Astrocyte (in vitro differentiated cells and primary cell): ENCODE results near the gene PMM2. TPM values are rescaled to one million over a fixed set of nuclear protein-coding genes. Genes with fewer than 3 reads are reported as not detected.

Source experiments
- DNase-seq: peaks from one replicate; pipeline ENCODE4 v3.0.0-alpha.2; 2010; ENCODE audit warnings: low read depth
- FAIRE-seq: peaks from 2 replicates; lab custom pipeline; 2011; peaks lifted over from hg19 to GRCh38; lab: Jason Lieb, UNC
- H2AFZ ChIP-seq: 2 replicates; pipeline ENCODE4 v1.6.0; 2012; ENCODE audit warnings: low read depth, low read length, inconsistent platforms
- H3K27ac ChIP-seq: 2 replicates; pipeline ENCODE4 v1.5.1; 2011; ENCODE audit warnings: low read depth, low read length, inconsistent platforms
- H3K27me3 ChIP-seq: 2 replicates; pipeline ENCODE4 v1.6.0; 2011; ENCODE audit warnings: low read length, inconsistent platforms; ENCODE audit not compliant: insufficient read depth
- H3K36me3 ChIP-seq: 2 replicates; pipeline ENCODE4 v1.5.1; 2011; ENCODE audit warnings: low read length, inconsistent platforms; ENCODE audit not compliant: insufficient read depth
- H3K4me1 ChIP-seq: 2 replicates; pipeline ENCODE4 v1.5.1; 2011; ENCODE audit warnings: low read length, inconsistent platforms; ENCODE audit not compliant: insufficient read depth
- H3K4me2 ChIP-seq: 2 replicates; pipeline ENCODE4 v1.6.0; 2012; ENCODE audit warnings: low read length, inconsistent platforms
- H3K4me3 ChIP-seq: 2 replicates; pipeline ENCODE4 v1.5.1; 2011; ENCODE audit warnings: low read depth, mild to moderate bottlenecking, low read length, inconsistent platforms; ENCODE audit not compliant: insufficient read depth
- H3K79me2 ChIP-seq: 2 replicates; pipeline ENCODE4 v1.6.0; 2012; ENCODE audit warnings: mild to moderate bottlenecking, low read length, inconsistent platforms; ENCODE audit not compliant: insufficient read depth
- H3K9ac ChIP-seq: 2 replicates; pipeline ENCODE4 v1.6.0; 2012; ENCODE audit warnings: mild to moderate bottlenecking, low read length, inconsistent platforms
- H3K9me3 ChIP-seq: 2 replicates; pipeline ENCODE4 v1.5.1; 2012; ENCODE audit warnings: low read depth, mild to moderate bottlenecking, low read length, inconsistent platforms; ENCODE audit not compliant: insufficient read depth
- H4K20me1 ChIP-seq: 2 replicates; pipeline ENCODE4 v1.6.0; 2012; ENCODE audit warnings: low read length, inconsistent platforms; ENCODE audit not compliant: insufficient read depth
- H3K27ac Mint-ChIP-seq: one replicate; pipeline ENCODE4 v1.8.0; 2021; ENCODE audit warnings: mild to moderate bottlenecking, mixed read lengths; ENCODE audit not compliant: unreplicated experiment
- H3K27me3 Mint-ChIP-seq: one replicate; pipeline ENCODE4 v1.8.0; 2021; ENCODE audit warnings: low read depth, mixed read lengths; ENCODE audit not compliant: unreplicated experiment
- H3K36me3 Mint-ChIP-seq: one replicate; pipeline ENCODE4 v1.8.0; 2021; ENCODE audit warnings: low read depth, mixed read lengths; ENCODE audit not compliant: unreplicated experiment
- H3K4me1 Mint-ChIP-seq: one replicate; pipeline ENCODE4 v1.8.0; 2021; ENCODE audit warnings: low read depth, mixed read lengths; ENCODE audit not compliant: unreplicated experiment
- H3K4me3 Mint-ChIP-seq: one replicate; pipeline ENCODE4 v1.8.0; 2021; ENCODE audit warnings: mild to moderate bottlenecking, moderate library complexity, mixed read lengths; ENCODE audit not compliant: unreplicated experiment
- H3K9me3 Mint-ChIP-seq: one replicate; pipeline ENCODE4 v1.8.0; 2021; ENCODE audit warnings: mild to moderate bottlenecking, mixed read lengths; ENCODE audit not compliant: unreplicated experiment
- EZH2 ChIP-seq: IDR thresholded peaks from 2 replicates; pipeline ENCODE4 v1.6.1; 2012; ENCODE audit warnings: mild to moderate bottlenecking, low read length, inconsistent platforms; ENCODE audit not compliant: insufficient read depth
- total RNA-seq: library from RNA; stranded (reverse); gene quantifications from 2 replicates; pipeline ENCODE4 v1.2.1, GENCODE V29; 2021
- TF ChIP-seq, protein P1 (sequence below): IDR thresholded peaks from 2 replicates; pipeline ENCODE4 v1.5.1; 2011; ENCODE audit warnings: low read depth, mild to moderate bottlenecking, inconsistent platforms, low read length, moderate library complexity; ENCODE audit not compliant: insufficient read depth

Gene PMM2
- total RNA-seq, 1 donor from 2014 or later: 57.8 TPM

- Mint-ChIP-seq H3K4me1 (peaks cover 3% of the 10 kb centered on the region), H3K27ac (no peak overlapping the region), H3K9me3 (peaks cover 2% of the 10 kb centered on the region), H3K4me3 (no peak overlapping the region), H3K27me3 (no peaks in the 10 kb centered on the region), H3K36me3 (peaks cover 38% of the 10 kb centered on the region)
- H2AFZ ChIP-seq: no peak overlapping the region
- H3K36me3 ChIP-seq: peaks cover 65% of the 10 kb centered on the region
- H3K27ac ChIP-seq: no peak overlapping the region
- TF ChIP-seq, protein P1, sequence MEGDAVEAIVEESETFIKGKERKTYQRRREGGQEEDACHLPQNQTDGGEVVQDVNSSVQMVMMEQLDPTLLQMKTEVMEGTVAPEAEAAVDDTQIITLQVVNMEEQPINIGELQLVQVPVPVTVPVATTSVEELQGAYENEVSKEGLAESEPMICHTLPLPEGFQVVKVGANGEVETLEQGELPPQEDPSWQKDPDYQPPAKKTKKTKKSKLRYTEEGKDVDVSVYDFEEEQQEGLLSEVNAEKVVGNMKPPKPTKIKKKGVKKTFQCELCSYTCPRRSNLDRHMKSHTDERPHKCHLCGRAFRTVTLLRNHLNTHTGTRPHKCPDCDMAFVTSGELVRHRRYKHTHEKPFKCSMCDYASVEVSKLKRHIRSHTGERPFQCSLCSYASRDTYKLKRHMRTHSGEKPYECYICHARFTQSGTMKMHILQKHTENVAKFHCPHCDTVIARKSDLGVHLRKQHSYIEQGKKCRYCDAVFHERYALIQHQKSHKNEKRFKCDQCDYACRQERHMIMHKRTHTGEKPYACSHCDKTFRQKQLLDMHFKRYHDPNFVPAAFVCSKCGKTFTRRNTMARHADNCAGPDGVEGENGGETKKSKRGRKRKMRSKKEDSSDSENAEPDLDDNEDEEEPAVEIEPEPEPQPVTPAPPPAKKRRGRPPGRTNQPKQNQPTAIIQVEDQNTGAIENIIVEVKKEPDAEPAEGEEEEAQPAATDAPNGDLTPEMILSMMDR: no peak
- TF ChIP-seq EZH2: no peak
- H3K27me3 ChIP-seq: no peaks in the 10 kb centered on the region
- H3K9ac ChIP-seq: no peak overlapping the region
- no peaks in the 10 kb centered on the region for H3K4me1 ChIP-seq
- no peak overlapping the region for H3K4me2 ChIP-seq
- no peak overlapping the region for H3K4me3 ChIP-seq
- DNase-seq: no peak
- H4K20me1 ChIP-seq: peaks cover 74% of the 10 kb centered on the region
- H3K79me2 ChIP-seq: peaks cover 44% of the 10 kb centered on the region
- FAIRE-seq: no peak
- no peaks in the 10 kb centered on the region for H3K9me3 ChIP-seq
Measured at GRCh38 chr16:8819411-8820034, 21.9 kb downstream of the PMM2 start.

DNA sequence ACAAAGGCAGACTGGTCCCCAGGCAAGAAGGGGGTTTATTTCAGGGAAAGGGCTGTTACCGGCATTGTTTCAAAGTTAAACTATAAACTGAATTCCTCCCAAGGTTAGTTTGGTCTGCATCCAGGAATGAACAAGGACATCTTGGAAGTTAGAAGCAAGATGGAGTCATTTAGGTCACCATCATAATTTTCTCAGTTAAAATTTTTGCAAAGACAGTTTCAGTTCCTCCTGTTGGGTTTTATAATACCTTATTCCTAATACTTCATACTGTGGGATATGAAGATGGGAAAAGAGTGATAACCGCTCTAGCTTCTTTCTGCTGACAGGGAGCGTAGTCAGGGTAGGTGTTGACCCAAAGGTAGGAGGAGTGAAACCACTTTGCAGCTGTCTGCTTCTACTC, 24.8 kb downstream of the PMM2 start:
- Mint-ChIP-seq H3K4me1 (peaks cover 3% of the 10 kb centered on the region), H3K27me3 (no peaks in the 10 kb centered on the region), H3K27ac (no peak overlapping the region), H3K9me3 (peaks cover 2% of the 10 kb centered on the region), H3K36me3 (peaks cover 26% of the 10 kb centered on the region), H3K4me3 (no peak overlapping the region)
- Histone ChIP-seq H3K4me3 (no peak overlapping the region), H3K27me3 (no peaks in the 10 kb centered on the region), H3K4me2 (no peak overlapping the region), H4K20me1 (peaks cover 55% of the 10 kb centered on the region), H3K79me2 (peaks cover 39% of the 10 kb centered on the region), H3K9ac (no peak overlapping the region), H3K9me3 (no peaks in the 10 kb centered on the region), H3K4me1 (no peaks in the 10 kb centered on the region), H2AFZ (no peak overlapping the region), H3K36me3 (peaks cover 51% of the 10 kb centered on the region), H3K27ac (no peak overlapping the region)
- no peak for TF ChIP-seq EZH2
- TF ChIP-seq, protein P1: no peak
- DNase-seq: no peak
- FAIRE-seq: no peak

DNA sequence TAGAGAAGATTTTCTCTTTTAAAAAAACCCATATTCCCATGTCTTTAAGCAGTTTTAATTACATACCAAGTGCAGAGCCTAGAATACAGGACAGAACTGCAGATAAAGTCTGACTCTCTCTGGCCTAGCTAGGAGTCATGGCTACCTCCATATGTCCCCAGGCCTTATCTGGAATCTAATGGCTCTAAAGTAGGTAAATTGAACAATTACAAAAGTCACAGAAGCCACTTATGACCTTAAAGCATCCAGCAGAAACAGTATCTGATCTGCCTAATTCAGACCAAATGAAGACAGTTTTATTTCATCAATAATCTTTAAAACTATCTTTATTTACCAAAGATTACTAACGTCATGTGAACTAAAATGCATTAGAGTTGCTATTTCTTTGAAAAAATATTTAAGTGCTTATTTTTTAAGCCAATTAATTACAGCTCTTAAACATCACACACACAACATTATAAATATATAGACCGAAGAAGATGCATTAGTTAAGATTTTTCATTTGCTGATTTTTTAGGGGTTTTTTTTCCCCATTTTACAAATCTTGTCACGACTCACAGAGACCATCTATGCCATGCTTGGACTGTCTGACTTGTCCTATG, 28.7 kb downstream of the PMM2 start:
- Histone ChIP-seq H3K9me3 (no peaks in the 10 kb centered on the region), H3K27me3 (no peaks in the 10 kb centered on the region), H3K4me3 (no peak overlapping the region), H2AFZ (no peak overlapping the region), H4K20me1 (peaks cover 58% of the 10 kb centered on the region), H3K4me2 (no peak overlapping the region), H3K36me3 (peaks cover 41% of the 10 kb centered on the region), H3K4me1 (peaks cover 10% of the 10 kb centered on the region), H3K79me2 (peaks cover 41% of the 10 kb centered on the region), H3K9ac (no peak overlapping the region), H3K27ac (no peak overlapping the region)
- Mint-ChIP-seq H3K27me3 (no peaks in the 10 kb centered on the region), H3K27ac (peak overlapping the region; percentile 34), H3K9me3 (no peaks in the 10 kb centered on the region), H3K4me3 (no peak overlapping the region), H3K4me1 (peaks cover 14% of the 10 kb centered on the region), H3K36me3 (peaks cover 26% of the 10 kb centered on the region)
- TF ChIP-seq, protein P1: no peak
- TF ChIP-seq EZH2: no peak
- FAIRE-seq (no peak), DNase-seq (no peak)
